Mucosa of descending colon (tissue), 3 donors: ENCODE measurements around the gene TMEM51. TPM values are rescaled to one million over a fixed set of nuclear protein-coding genes. Genes with fewer than 3 reads are reported as not detected.

Experiments
- ATAC-seq: fragments of 200-7000 bp; cut with Tn5 transposase; one replicate; pipeline ENCODE4 v1.9.1; 2020; ENCODE audit warnings: mild to moderate bottlenecking, moderate library complexity
- DNase-seq, 3 donors: peaks; one replicate each; pipeline ENCODE4 v3.0.0-alpha.2; 2020
- H3K36me3 ChIP-seq: fragments of 200-600 bp; one replicate; pipeline ENCODE4 v1.8.0; 2021; ENCODE audit warnings: low read depth, mild to moderate bottlenecking
- H3K4me1 ChIP-seq: fragments of 200-600 bp; one replicate; pipeline ENCODE4 v1.8.0; 2021; ENCODE audit warnings: low read depth, mild to moderate bottlenecking
- H3K4me3 ChIP-seq: fragments of 200-600 bp; one replicate; pipeline ENCODE4 v1.8.0; 2021; ENCODE audit warnings: mild to moderate bottlenecking
- H3K9me3 ChIP-seq: fragments of 200-600 bp; one replicate; pipeline ENCODE4 v1.8.0; 2021; ENCODE audit warnings: mild to moderate bottlenecking
- intact Hi-C, 2 donors: fragments of 100-400 bp; cut with DNase I in 1 of 2; cut with micrococcal nuclease in 1 of 2; formaldehyde crosslinking; loops; one replicate each; pipeline versions ENCODE4 v1.11.0 to v1.11.1; 2022; cut with DNase I, micrococcal nuclease
- total RNA-seq, 3 donors: library from RNA; stranded (reverse); fragmentation: NEBNext Ultra II Directional in 2 of 3; extraction: Animal tissue kit (Norgen Biotek cat#: 25700) in 2 of 3; gene quantifications; one replicate each; pipeline versions ENCODE4 v1.2.1 to v1.2.4, GENCODE V29; 2021 to 2023
- TF ChIP-seq, protein P1 (sequence below): fragments of 200-600 bp; IDR thresholded peaks from one replicate; pipeline ENCODE4 v1.8.0; 2022; ENCODE audit warnings: antibody characterized with exemption, mild to moderate bottlenecking
- donor health status: DM: no; HTN: no; CAD: no; lungs with moderate emphysema.
- donor health status: DM: no; HTN: no; CAD: no.
- donor health status: DM: no; HTN: yes; CAD: no.

Gene TMEM51
- total RNA-seq, 3 donors from 2014 or later = 19.1 to 31.8 (median 26.6) TPM

DNA sequence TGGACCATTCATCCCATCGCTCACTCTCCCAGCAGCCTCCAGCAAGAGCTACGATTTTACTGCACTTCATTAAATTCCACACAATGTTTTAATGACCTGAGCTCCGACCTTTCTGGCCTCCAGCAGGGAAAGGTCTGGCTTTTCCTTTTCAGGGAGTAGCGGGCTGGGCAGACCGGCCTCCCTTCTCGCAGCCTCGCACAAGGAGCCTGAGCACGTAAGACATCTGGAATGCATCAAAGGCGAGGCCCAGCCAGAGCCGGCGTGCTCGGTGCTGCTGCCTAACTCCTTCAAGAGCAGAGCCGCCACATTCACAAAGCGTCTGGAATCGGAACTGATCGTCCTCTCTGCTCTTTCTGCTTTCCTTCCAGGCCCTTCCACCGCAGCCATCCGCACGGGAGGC is 61.0 kb downstream of the TMEM51 start:
- Histone ChIP-seq H3K4me3 (no peak overlapping the region), H3K4me1 (peaks cover 11% of the 10 kb centered on the region), H3K9me3 (no peaks in the 10 kb centered on the region), H3K36me3 (no peaks in the 10 kb centered on the region)
- ATAC-seq (peak; percentile 13), DNase-seq (no peak)
- TF ChIP-seq, protein P1, sequence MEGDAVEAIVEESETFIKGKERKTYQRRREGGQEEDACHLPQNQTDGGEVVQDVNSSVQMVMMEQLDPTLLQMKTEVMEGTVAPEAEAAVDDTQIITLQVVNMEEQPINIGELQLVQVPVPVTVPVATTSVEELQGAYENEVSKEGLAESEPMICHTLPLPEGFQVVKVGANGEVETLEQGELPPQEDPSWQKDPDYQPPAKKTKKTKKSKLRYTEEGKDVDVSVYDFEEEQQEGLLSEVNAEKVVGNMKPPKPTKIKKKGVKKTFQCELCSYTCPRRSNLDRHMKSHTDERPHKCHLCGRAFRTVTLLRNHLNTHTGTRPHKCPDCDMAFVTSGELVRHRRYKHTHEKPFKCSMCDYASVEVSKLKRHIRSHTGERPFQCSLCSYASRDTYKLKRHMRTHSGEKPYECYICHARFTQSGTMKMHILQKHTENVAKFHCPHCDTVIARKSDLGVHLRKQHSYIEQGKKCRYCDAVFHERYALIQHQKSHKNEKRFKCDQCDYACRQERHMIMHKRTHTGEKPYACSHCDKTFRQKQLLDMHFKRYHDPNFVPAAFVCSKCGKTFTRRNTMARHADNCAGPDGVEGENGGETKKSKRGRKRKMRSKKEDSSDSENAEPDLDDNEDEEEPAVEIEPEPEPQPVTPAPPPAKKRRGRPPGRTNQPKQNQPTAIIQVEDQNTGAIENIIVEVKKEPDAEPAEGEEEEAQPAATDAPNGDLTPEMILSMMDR = no peak
- intact Hi-C loops = loop anchor here in 1 of 2 donors (10.0 kb wide), 1 partner anchor 60 kb away; the partner anchor contains the start of gene TMEM51

DNA sequence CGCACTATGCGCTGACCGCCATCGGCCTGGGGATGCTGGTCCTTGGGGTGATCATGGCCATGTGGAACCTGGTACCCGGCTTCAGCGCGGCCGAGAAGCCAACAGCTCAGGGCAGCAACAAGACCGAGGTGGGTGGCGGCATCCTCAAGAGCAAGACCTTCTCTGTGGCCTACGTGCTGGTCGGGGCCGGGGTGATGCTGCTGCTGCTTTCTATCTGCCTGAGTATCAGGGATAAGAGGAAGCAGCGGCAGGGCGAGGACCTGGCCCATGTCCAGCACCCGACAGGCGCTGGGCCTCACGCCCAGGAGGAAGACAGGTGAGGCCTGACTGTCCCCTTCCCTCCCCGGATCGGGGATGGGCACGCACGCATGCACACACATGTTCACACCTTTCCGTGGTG is 61.6 kb downstream of the TMEM51 start:
- peak; percentile 84 to 90 (median 86) for DNase-seq
- Histone ChIP-seq H3K4me3 (no peak overlapping the region), H3K9me3 (no peaks in the 10 kb centered on the region), H3K4me1 (peaks cover 11% of the 10 kb centered on the region), H3K36me3 (no peaks in the 10 kb centered on the region)
- ATAC-seq = peak; percentile 95
- intact Hi-C loops = loop anchor here in 1 of 2 donors (10.0 kb wide), 1 partner anchor 60 kb away; the partner anchor contains the start of gene TMEM51
- TF ChIP-seq, protein P1 = no peak

DNA sequence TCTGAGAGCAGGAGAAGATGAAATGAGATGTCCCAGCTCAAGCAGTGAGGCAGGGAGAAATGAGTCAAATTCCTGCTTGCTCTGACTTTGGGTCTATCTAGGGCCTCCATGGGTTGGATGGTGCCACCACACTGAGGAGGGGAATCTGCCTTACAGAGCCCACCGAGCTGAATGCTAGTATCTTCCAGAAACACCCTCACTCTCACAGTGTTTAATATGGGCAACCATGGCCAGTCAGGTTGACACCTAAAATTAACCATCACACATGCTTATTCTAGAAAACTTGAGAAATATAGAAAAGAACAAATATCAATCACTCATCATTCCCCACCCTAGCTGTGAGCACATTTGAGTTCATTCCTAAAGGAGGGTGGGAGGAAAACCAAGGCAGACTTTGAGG is 64.1 kb downstream of the TMEM51 start:
- Histone ChIP-seq H3K36me3 (no peaks in the 10 kb centered on the region), H3K4me1 (peaks cover 24% of the 10 kb centered on the region), H3K4me3 (no peak overlapping the region), H3K9me3 (no peaks in the 10 kb centered on the region)
- intact Hi-C loops = loop anchor here in 1 of 2 donors (10.0 kb wide), 1 partner anchor 63 kb away; the partner anchor contains the start of gene TMEM51
- ATAC-seq (no peak), DNase-seq (no peak)
- TF ChIP-seq, protein P1 = no peak

DNA sequence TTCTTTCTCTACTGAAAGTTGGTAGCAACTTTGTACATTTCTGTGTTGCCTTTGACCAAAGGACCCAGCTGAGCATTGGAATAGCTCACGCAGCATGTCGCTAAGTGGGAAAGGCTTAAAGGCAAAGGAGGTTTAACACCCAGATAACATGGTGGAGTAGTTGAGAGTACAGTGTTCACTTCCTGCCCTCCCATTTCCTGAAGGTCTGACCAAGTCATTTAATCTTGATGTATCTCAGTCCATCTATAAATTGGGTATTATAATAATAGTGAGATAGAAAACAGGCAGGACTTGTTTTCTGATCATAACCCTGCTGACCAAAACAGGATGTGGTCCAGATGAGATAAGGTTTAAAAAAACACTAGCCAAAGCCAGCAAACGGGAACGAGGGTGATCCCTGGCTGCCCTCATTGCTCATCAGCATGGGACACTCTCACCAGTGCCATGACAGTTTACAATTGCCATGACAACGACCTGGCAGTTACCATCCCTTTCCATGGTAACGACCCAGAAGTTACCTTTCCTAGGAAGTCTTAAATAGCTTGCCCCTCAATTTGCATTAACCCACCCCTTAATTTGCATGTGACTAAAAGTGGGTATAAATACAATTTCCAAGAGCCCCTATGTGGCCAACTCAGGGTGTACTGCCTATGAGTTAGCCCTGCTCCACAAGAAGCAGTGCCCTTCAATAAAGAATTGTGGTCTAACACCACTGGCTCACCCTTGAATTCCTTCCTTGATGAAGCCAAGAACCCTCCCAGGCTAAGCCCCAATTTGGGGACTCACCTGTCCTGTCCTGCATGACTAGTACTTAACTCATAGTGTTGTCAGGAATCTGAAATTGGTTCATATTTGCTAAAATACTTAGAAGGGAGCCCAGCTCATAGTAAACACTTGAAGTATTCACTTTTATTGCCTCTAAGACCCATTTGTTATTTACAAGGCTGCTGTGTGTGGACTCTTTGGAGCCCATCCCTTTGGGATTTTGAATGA is 65.0 kb downstream of the TMEM51 start:
- intact Hi-C loops = loop anchor here in 1 of 2 donors (10.0 kb wide), 1 partner anchor 64 kb away; the partner anchor contains the start of gene TMEM51
- TF ChIP-seq, protein P1 = no peak
- no peak for DNase-seq
- Histone ChIP-seq H3K9me3 (no peaks in the 10 kb centered on the region), H3K36me3 (no peaks in the 10 kb centered on the region), H3K4me1 (peaks cover 24% of the 10 kb centered on the region), H3K4me3 (no peak overlapping the region)
- no peak for ATAC-seq

DNA sequence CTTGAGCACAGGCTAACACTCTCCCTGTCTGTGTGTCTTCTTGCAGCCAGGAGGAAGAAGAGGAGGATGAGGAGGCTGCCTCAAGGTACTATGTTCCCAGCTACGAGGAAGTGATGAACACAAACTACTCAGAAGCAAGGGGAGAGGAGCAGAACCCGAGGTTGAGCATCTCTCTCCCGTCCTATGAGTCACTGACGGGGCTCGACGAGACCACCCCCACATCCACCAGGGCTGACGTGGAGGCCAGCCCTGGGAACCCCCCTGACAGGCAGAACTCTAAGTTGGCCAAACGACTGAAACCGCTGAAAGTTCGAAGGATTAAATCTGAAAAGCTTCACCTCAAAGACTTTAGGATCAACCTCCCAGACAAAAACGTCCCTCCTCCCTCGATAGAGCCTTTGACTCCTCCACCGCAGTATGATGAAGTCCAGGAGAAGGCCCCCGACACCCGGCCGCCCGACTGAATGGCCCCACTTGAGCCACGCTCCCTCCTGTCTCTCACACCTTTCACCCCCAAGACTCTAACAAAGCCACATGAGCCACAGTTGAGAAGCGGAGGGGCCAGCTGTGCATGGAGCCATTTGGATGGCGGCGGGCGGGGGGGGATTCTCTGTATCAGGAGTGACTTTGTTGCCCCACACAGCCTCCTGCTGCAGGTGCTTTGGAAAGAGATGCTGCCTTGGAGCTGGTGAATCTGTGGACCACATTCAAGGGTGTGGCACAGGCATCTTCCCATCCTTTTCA is 65.9 kb downstream of the TMEM51 start:
- TF ChIP-seq, protein P1 = no peak
- DNase-seq (no peak), ATAC-seq (no peak)
- no peaks in the 10 kb centered on the region for H3K9me3 ChIP-seq
- H3K4me1 ChIP-seq = peaks cover 24% of the 10 kb centered on the region
- no peaks in the 10 kb centered on the region for H3K36me3 ChIP-seq
- no peak overlapping the region for H3K4me3 ChIP-seq
- intact Hi-C loops = loop anchor here in 1 of 2 donors (10.0 kb wide), 1 partner anchor 65 kb away; the partner anchor contains the start of gene TMEM51
